ENCODE measurements around the gene KREMEN2. TPM values are rescaled to one million over a fixed set of nuclear protein-coding genes. Genes with fewer than 3 reads are reported as not detected.

The KREMEN2 gene
- total RNA-seq, 2 donors from 2014 or later, result 5.0 to 8.4 TPM

DNA sequence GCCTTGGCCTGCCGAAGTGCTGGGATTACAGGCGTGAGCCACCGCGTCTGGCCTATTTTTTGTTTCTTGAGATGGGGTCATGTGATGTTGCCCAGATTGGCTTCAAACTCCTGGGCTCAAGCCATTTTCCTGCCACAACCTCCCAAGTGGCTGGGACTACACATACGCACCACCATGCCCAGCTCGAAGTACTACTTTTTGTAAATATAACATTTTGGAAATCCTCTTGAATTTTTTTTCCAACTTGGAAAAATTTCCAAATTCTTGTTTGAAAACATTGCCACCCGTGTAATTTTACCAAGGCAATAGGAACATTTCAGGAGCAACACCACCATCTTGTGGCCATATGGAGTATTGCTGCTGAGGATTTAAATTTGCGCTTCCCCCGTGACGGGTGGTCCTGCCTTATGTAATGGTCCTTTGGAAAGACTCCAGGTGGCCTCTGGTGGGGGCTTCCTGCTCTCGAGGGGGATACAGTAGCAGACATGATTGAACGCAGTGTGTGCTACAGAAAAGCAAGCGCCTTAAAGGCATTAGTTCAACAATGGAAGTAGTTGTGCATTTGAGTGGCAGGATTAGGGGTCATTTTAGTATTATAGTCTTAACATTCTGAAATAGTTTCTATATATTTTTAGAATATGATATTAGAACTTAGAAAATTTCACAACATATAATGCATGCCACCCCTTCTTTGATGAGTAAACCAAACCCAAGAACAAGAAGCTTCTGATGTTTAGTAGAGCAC, 44.4 kb upstream of the KREMEN2 start:
- Histone ChIP-seq H3K27me3 (ENCODE audit: control insufficient read depth, insufficient read depth, low read length, poor library complexity, severe bottlenecking) (no peaks in the 10 kb centered on the region), H3K4me1 (ENCODE audit: control insufficient read depth, insufficient read depth, low read length) (no peaks in the 10 kb centered on the region), H3K4me3 (ENCODE audit: low read length) (no peak overlapping the region), H3K9ac (ENCODE audit: extremely low read depth, low read length, poor library complexity, severe bottlenecking) (no peak overlapping the region), H3K9me3 (ENCODE audit: control insufficient read depth, low read length) (no peaks in the 10 kb centered on the region), H3K27ac (ENCODE audit: low read depth, low read length) (no peak overlapping the region), H3K36me3 (ENCODE audit: control insufficient read depth, insufficient read depth, low read length) (peaks cover 32% of the 10 kb centered on the region)
- TF ChIP-seq, protein P1, sequence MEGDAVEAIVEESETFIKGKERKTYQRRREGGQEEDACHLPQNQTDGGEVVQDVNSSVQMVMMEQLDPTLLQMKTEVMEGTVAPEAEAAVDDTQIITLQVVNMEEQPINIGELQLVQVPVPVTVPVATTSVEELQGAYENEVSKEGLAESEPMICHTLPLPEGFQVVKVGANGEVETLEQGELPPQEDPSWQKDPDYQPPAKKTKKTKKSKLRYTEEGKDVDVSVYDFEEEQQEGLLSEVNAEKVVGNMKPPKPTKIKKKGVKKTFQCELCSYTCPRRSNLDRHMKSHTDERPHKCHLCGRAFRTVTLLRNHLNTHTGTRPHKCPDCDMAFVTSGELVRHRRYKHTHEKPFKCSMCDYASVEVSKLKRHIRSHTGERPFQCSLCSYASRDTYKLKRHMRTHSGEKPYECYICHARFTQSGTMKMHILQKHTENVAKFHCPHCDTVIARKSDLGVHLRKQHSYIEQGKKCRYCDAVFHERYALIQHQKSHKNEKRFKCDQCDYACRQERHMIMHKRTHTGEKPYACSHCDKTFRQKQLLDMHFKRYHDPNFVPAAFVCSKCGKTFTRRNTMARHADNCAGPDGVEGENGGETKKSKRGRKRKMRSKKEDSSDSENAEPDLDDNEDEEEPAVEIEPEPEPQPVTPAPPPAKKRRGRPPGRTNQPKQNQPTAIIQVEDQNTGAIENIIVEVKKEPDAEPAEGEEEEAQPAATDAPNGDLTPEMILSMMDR (conservative IDR thresholded peaks at IDR 0.05), result peak; percentile 94
- Mint-ChIP-seq H3K36me3 (ENCODE audit: low read depth) (peaks cover 36% of the 10 kb centered on the region), H3K4me1 (peaks cover 2% of the 10 kb centered on the region), H3K27me3 (ENCODE audit: insufficient read depth) (no peaks in the 10 kb centered on the region), H3K9me3 (no peaks in the 10 kb centered on the region), H3K4me3 (no peak overlapping the region), H3K27ac (no peak overlapping the region)
- DNase-seq, result peak; percentile 85
- WGBS, 2 experiments (ENCODE audit: insufficient coverage in 1 of 2, insufficient read length in 1 of 2), result 63 to 65% methylated on average over 8 to 13 of the region's 13 CpGs

DNA sequence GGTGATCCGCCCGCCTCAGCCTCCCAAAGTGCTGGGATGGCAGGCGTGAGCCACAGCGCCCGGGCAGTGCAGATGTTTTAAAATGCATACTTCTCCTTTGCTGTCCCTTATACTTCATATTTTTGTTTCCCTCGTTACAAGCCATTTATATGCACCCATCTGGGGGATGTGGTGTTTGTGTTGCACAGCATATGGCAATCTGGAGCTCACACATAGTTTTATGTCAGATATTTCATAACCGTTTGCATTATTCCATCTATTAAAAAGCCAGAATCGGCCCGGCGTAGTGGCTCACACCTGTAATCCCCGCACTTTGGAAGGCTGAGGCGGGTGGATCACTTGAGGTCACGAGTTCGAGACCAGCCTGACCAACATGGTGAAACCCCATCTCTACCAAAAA, 40.6 kb upstream of the KREMEN2 start:
- Mint-ChIP-seq H3K4me3 (no peak overlapping the region), H3K4me1 (peaks cover 14% of the 10 kb centered on the region), H3K27ac (no peak overlapping the region), H3K36me3 (ENCODE audit: low read depth) (peaks cover 29% of the 10 kb centered on the region), H3K27me3 (ENCODE audit: insufficient read depth) (no peaks in the 10 kb centered on the region), H3K9me3 (peaks cover 12% of the 10 kb centered on the region)
- H3K9ac ChIP-seq (ENCODE audit: extremely low read depth, low read length, poor library complexity, severe bottlenecking), result no peak overlapping the region
- no peak for DNase-seq
- 94 to 97% methylated on average over 13 of the region's 14 CpGs for WGBS, 2 experiments (ENCODE audit: insufficient coverage in 1 of 2, insufficient read length in 1 of 2)
- no peak overlapping the region for H3K27ac ChIP-seq (ENCODE audit: low read depth, low read length)
- peaks cover 18% of the 10 kb centered on the region for H3K36me3 ChIP-seq (ENCODE audit: control insufficient read depth, insufficient read depth, low read length)
- H3K9me3 ChIP-seq (ENCODE audit: control insufficient read depth, low read length), result peaks cover 9% of the 10 kb centered on the region
- H3K4me3 ChIP-seq (ENCODE audit: low read length), result no peak overlapping the region
- no peaks in the 10 kb centered on the region for H3K4me1 ChIP-seq (ENCODE audit: control insufficient read depth, insufficient read depth, low read length)
- H3K27me3 ChIP-seq (ENCODE audit: control insufficient read depth, insufficient read depth, low read length, poor library complexity, severe bottlenecking), result no peaks in the 10 kb centered on the region
- TF ChIP-seq, protein P1 (conservative IDR thresholded peaks at IDR 0.05), result no peak

DNA sequence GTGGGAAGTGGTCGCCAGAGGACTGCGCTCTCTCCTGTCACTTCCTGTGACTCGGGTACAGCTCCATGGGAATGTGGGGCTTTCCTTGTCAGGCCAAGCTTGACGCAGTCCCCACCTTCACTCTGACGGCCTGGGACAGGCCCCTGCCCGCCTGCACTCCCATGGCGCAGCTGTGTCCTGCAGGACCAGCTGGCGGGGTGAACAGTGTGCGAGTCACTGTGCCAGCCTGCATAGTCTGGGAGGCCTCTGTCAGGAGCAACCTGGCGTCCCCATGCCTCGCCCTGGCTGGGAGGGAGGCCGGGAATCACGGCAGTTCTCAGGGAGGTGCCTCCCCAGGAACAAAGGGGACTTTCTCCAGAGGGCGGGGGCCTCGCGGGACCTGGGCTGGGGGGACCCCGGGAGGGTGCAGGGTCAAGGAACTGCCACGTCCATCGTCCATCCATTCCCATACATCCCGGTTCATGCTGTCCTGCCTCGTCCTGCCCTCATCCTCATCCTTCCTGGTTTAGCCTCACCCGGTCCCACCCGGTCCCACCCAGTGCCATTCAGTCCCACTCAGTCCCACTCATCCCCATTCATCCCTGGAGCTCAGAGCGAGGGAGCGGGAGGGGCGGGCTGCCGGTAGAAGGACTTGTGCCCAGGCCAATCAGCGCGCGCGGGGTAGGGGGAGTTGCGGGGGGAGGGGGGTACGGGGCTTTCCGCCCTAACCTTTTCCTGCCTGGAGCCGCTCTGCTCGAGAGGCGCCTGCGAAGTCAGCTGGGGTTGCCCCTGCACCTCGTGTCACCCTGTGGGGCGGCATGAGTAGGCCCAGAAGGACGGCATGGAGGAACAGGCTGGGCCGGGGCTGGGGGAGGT, 38.9 kb upstream of the KREMEN2 start:
- TF ChIP-seq, protein P1 (conservative IDR thresholded peaks at IDR 0.05), result no peak
- DNase-seq, result peak; percentile 88
- H3K4me1 Mint-ChIP-seq, result peaks cover 19% of the 10 kb centered on the region
- Histone ChIP-seq H3K9me3 (ENCODE audit: control insufficient read depth, low read length) (peaks cover 9% of the 10 kb centered on the region), H3K9ac (ENCODE audit: extremely low read depth, low read length, poor library complexity, severe bottlenecking) (no peak overlapping the region), H3K27me3 (ENCODE audit: control insufficient read depth, insufficient read depth, low read length, poor library complexity, severe bottlenecking) (no peaks in the 10 kb centered on the region), H3K36me3 (ENCODE audit: control insufficient read depth, insufficient read depth, low read length) (peaks cover 11% of the 10 kb centered on the region), H3K27ac (ENCODE audit: low read depth, low read length) (no peak overlapping the region), H3K4me1 (ENCODE audit: control insufficient read depth, insufficient read depth, low read length) (peaks cover 6% of the 10 kb centered on the region), H3K4me3 (ENCODE audit: low read length) (no peak overlapping the region)
- H3K27ac Mint-ChIP-seq, result no peak overlapping the region
- 76 to 94% methylated on average over 17 to 42 of the region's 42 CpGs for WGBS, 2 experiments (ENCODE audit: insufficient coverage in 1 of 2, insufficient read length in 1 of 2)
- peaks cover 12% of the 10 kb centered on the region for H3K9me3 Mint-ChIP-seq
- H3K27me3 Mint-ChIP-seq (ENCODE audit: insufficient read depth), result no peaks in the 10 kb centered on the region
- H3K4me3 Mint-ChIP-seq, result peak overlapping the region; percentile 46
- peaks cover 17% of the 10 kb centered on the region for H3K36me3 Mint-ChIP-seq (ENCODE audit: low read depth)
